Loucy (cell line): ENCODE measurements around the gene SLC27A5.
"Not testable (repeated sequence)": the region's sequence is repeated elsewhere in the genome, so short reads cannot be mapped to it uniquely, and the experiment has no call there.

Experiments
- H2AFZ ChIP-seq: fragments of 200-600 bp; sonication (generic); 2 replicates; pipeline ENCODE4 v1.6.0; 2016; ENCODE audit warnings: antibody characterized with exemption, mild to moderate bottlenecking, low read length, moderate library complexity
- H3F3A ChIP-seq: fragments of 200-600 bp; 2 replicates; pipeline ENCODE4 v1.6.0; 2016; ENCODE audit warnings: antibody characterized with exemption, low read depth, mild to moderate bottlenecking
- H3K27me3 ChIP-seq: fragments of 200-600 bp; sonication (generic); 2 replicates; pipeline ENCODE4 v1.6.1; 2014; ENCODE audit warnings: low read length, mild to moderate bottlenecking; ENCODE audit not compliant: insufficient read depth, poor library complexity, severe bottlenecking
- H3K36me3 ChIP-seq: fragments of 200-600 bp; sonication (generic); 2 replicates; pipeline ENCODE4 v1.6.1; 2016; ENCODE audit warnings: low read length; ENCODE audit not compliant: insufficient read depth
- H3K4me1 ChIP-seq: fragments of 200-600 bp; sonication (generic); 2 replicates; pipeline ENCODE4 v1.5.1; 2014; ENCODE audit warnings: low read length, mild to moderate bottlenecking; ENCODE audit not compliant: insufficient read depth, poor library complexity, severe bottlenecking
- H3K4me2 ChIP-seq: fragments of 200-600 bp; sonication (generic); 2 replicates; pipeline ENCODE4 v1.6.0; 2014; ENCODE audit warnings: antibody characterized with exemption, low read length, low read depth, mild to moderate bottlenecking; ENCODE audit not compliant: poor library complexity, severe bottlenecking
- H3K4me3 ChIP-seq: fragments of 200-600 bp; sonication (generic); 2 replicates; pipeline ENCODE4 v1.5.1; 2014; ENCODE audit warnings: low read length, mild to moderate bottlenecking, mixed read lengths; ENCODE audit not compliant: poor library complexity, severe bottlenecking
- H3K79me2 ChIP-seq: fragments of 200-600 bp; sonication (generic); 2 replicates; pipeline ENCODE4 v1.6.1; 2014; ENCODE audit warnings: low read length; ENCODE audit not compliant: insufficient read depth
- H3K9ac ChIP-seq: fragments of 200-600 bp; sonication (generic); 2 replicates; pipeline ENCODE4 v1.6.0; 2014; ENCODE audit warnings: mild to moderate bottlenecking, low read depth, low read length, moderate library complexity; ENCODE audit not compliant: poor library complexity, severe bottlenecking
- H3K9me2 ChIP-seq: fragments of 200-600 bp; sonication (generic); replicated peaks from 2 replicates; pipeline ENCODE4 v1.6.1; 2016; ENCODE audit warnings: low read depth, low read length, mixed read lengths
- H3K9me3 ChIP-seq: fragments of 200-600 bp; sonication (generic); 2 replicates; pipeline ENCODE4 v1.6.1; 2014; ENCODE audit warnings: mild to moderate bottlenecking, antibody characterized with exemption, low read length, low read depth; ENCODE audit not compliant: insufficient read depth
- H4K20me1 ChIP-seq: fragments of 200-600 bp; sonication (generic); 2 replicates; pipeline ENCODE4 v1.6.0; 2014; ENCODE audit warnings: antibody characterized with exemption, low read length, mild to moderate bottlenecking; ENCODE audit not compliant: insufficient read depth, poor library complexity, severe bottlenecking
- EZH2phosphoT487 ChIP-seq: fragments of 200-600 bp; IDR thresholded peaks from 2 replicates; pipeline ENCODE4 v1.6.1; 2018; ENCODE audit warnings: antibody characterized with exemption, mild to moderate bottlenecking, moderate library complexity, borderline replicate concordance
- TF ChIP-seq, protein P1 (sequence below): fragments of 200-600 bp; sonication (generic); conservative IDR thresholded peaks from 2 replicates; pipeline ENCODE4 v1.5.1; 2014; ENCODE audit warnings: mild to moderate bottlenecking, antibody characterized with exemption, low read length

The SLC27A5 gene

DNA sequence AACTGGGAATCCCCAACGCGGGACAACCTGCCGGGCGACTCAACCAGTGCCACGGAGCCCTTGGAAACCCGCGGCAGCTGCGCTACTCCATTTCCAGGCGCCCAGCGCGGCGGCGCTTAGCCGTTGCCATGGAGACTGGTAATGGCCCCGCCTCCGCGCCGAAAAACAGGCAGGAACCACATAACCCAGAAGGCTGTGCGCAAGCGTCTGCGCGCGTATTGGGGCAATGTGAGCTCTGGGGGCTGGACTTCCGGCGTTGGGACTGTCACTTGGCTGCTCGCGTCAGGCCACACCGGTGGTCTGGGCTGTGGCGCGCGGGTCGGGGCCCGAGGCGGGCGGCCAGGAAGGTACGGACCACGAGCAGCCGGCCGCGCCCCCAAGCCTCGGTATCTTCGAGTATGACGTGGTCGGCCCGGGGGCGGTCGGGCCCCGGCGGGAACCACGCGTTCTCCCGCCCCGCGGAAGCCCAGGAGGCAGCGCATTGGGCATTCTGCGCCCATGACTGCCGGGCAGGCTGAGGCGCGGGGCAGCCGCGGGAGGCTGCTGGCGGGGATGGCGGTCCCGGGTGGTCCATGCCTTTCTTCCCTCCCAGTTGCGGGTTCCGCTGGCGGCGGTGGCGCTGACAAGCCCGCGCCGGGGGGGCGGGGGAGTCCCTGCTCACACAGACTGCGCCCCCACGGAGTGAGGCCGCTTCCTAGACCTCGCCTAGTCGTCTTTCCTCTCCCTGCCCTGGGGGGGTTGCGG, 60.3 kb downstream of the SLC27A5 start, which contains the start of gene ZNF324B:
ZNF324B (plus strand) TSS at position 265 of the 744 bp plus-strand sequence. CDS start 2,080 bp downstream, outside the sequence.
- no peak for TF ChIP-seq EZH2phosphoT487
- TF ChIP-seq, protein P1, sequence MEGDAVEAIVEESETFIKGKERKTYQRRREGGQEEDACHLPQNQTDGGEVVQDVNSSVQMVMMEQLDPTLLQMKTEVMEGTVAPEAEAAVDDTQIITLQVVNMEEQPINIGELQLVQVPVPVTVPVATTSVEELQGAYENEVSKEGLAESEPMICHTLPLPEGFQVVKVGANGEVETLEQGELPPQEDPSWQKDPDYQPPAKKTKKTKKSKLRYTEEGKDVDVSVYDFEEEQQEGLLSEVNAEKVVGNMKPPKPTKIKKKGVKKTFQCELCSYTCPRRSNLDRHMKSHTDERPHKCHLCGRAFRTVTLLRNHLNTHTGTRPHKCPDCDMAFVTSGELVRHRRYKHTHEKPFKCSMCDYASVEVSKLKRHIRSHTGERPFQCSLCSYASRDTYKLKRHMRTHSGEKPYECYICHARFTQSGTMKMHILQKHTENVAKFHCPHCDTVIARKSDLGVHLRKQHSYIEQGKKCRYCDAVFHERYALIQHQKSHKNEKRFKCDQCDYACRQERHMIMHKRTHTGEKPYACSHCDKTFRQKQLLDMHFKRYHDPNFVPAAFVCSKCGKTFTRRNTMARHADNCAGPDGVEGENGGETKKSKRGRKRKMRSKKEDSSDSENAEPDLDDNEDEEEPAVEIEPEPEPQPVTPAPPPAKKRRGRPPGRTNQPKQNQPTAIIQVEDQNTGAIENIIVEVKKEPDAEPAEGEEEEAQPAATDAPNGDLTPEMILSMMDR, result no peak

DNA sequence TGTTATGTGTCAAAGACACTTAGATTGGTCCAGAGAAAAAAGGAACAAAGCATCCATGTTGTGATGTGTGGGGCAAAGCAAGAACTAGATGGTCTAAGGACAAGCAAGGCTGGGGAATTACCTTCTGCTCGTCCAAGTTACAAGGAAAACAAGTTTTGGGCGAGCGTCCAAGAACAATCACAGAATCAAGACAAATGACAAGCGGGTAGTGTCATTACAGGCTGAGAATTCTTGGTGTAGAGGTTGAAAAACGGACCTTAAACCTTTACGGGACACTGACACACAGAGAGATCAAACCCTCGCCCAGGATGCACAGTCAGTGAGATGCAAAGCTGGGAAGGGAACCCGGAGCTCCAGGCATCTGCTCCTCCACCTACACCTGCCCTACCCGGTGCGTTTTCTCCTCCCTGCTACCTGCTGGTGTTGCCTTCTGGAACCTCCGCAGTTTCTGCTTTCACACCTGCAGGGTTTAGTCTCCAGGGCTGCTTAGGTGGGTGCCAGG, 60.9 kb downstream of the SLC27A5 start:
- peak overlapping the region; percentile 72 for H2AFZ ChIP-seq
- no peaks in the 10 kb centered on the region for H4K20me1 ChIP-seq
- no peak for TF ChIP-seq EZH2phosphoT487
- TF ChIP-seq, protein P1, result no peak
- no peaks in the 10 kb centered on the region for H3K27me3 ChIP-seq
- no peaks in the 10 kb centered on the region for H3K79me2 ChIP-seq
- H3K36me3 ChIP-seq, result no peaks in the 10 kb centered on the region
- H3K9me2 ChIP-seq, result no peaks in the 10 kb centered on the region
- H3K9me3 ChIP-seq, result peaks cover 6% of the 10 kb centered on the region; the same call in 1 of the 2 replicates
- H3K9ac ChIP-seq, result no peak overlapping the region
- peaks cover 14% of the 10 kb centered on the region for H3K4me1 ChIP-seq
- H3K4me3 ChIP-seq, result peak overlapping the region; percentile 82
- no peaks in the 10 kb centered on the region for H3F3A ChIP-seq
- peak overlapping the region; percentile 90 for H3K4me2 ChIP-seq

More for the DNA sequence above, 60.3 kb downstream of the SLC27A5 start, which contains the start of gene ZNF324B:
- Histone ChIP-seq H3K4me2 (peak within 1 kb of the TSS; percentile 90), H3K9me3 (peaks cover 6% of the 10 kb centered on the region; the same call in 1 of the 2 replicates), H3K9ac (peak within 1 kb of the TSS; percentile 75), H3F3A (no peaks in the 10 kb centered on the region), H4K20me1 (no peaks in the 10 kb centered on the region), H2AFZ (peak within 1 kb of the TSS; percentile 83), H3K36me3 (no peaks in the 10 kb centered on the region), H3K4me3 (peak within 1 kb of the TSS; percentile 82), H3K79me2 (no peaks in the 10 kb centered on the region), H3K4me1 (peaks cover 14% of the 10 kb centered on the region), H3K27me3 (no peaks in the 10 kb centered on the region), H3K9me2 (no peaks in the 10 kb centered on the region)

DNA sequence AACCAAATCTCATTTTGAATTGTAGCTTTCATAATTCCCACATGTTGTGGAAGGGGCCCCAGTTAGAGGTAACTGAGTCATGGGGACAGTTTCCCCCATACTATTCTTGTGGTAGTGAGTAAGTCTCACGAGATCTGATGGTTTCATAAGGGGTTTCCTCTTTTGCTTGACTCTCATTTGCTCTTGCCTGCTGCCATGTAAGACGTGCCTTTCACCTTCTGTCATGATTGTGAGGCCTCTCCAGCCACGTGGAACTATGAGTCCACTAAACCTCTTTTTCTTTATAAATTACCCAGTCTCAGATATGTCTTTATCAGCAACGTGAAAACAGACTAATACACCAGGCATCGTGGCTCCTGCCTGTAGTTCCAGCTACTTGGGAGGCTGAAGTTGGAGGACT, 61.8 kb downstream of the SLC27A5 start:
- H3F3A ChIP-seq, H3K79me2 ChIP-seq, H2AFZ ChIP-seq, H3K36me3 ChIP-seq, H3K27me3 ChIP-seq, H4K20me1 ChIP-seq, H3K9ac ChIP-seq, H3K9me2 ChIP-seq, H3K4me3 ChIP-seq, H3K4me2 ChIP-seq, H3K9me3 ChIP-seq: not testable (repeated sequence)
- H3K4me1 ChIP-seq, result peaks cover 14% of the 10 kb centered on the region

DNA sequence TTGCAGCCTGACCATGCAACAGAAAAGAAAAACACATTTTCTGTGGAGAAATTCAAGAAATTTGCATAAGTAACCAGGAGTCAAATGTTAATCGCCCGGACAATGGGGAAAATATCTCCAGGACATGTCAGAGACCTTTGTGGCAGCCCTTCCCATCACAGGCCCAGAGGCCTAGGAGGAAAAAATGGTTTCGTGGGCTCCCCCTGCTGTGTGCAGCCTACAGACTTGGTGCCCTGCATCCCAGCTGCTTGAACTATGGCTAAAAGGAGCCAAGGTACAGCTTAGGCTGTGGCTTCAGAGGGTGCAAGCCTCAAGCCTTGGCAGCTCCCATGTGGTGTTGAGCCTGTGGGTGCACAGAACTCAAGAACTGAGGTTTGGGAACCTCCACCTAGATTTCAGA, 62.9 kb downstream of the SLC27A5 start:
- H3K9me2 ChIP-seq, H3K27me3 ChIP-seq, H3K9me3 ChIP-seq, H3F3A ChIP-seq, H3K9ac ChIP-seq, H3K4me3 ChIP-seq, H2AFZ ChIP-seq, H3K36me3 ChIP-seq, H3K79me2 ChIP-seq, H4K20me1 ChIP-seq, H3K4me2 ChIP-seq: not testable (repeated sequence)
- peaks cover 14% of the 10 kb centered on the region for H3K4me1 ChIP-seq
